ENCODE data around the gene CT47C1.
"Not testable (repeated sequence)": the region's sequence is repeated elsewhere in the genome, so short reads cannot be mapped to it uniquely, and the experiment has no call there.

The CT47C1 gene

GRCh38 chrX:119072744-119073143, at the start of gene CT47C1:
CT47C1 (plus strand) TSS chrX:119072993; CDS start chrX:119073226, 233 bp downstream.
- Histone ChIP-seq H3K9me3 (ENCODE audit: control insufficient read depth in 1 of 2, low read length in 2 of 2) (no peaks in the 10 kb centered on the region), H3K4me3 (ENCODE audit: low read depth in 1 of 2, low read length in 2 of 2) (no peak within 1 kb of the TSS), H3K4me1 (ENCODE audit: control insufficient read depth in 1 of 2, insufficient read depth in 2 of 2, low read length in 2 of 2) (no peaks in the 10 kb centered on the region), H3K36me3 (ENCODE audit: control insufficient read depth in 1 of 2, insufficient read depth in 2 of 2, low read length in 2 of 2) (no peaks in the 10 kb centered on the region), H3K27ac (ENCODE audit: low read length) (no peak within 1 kb of the TSS), H3K27me3 (ENCODE audit: low read depth, low read length) (no peaks in the 10 kb centered on the region)

- Histone ChIP-seq H3K4me1 (ENCODE audit: control insufficient read depth in 1 of 2, insufficient read depth in 2 of 2, low read length in 2 of 2) (no peaks in the 10 kb centered on the region), H3K27me3 (ENCODE audit: low read depth, low read length) (no peaks in the 10 kb centered on the region), H3K4me3 (ENCODE audit: low read depth in 1 of 2, low read length in 2 of 2) (no peak overlapping the region), H3K27ac (ENCODE audit: low read length) (no peak overlapping the region), H3K36me3 (ENCODE audit: control insufficient read depth in 1 of 2, insufficient read depth in 2 of 2, low read length in 2 of 2) (no peaks in the 10 kb centered on the region), H3K9me3 (ENCODE audit: control insufficient read depth in 1 of 2, low read length in 2 of 2) (no peaks in the 10 kb centered on the region)
Observed at GRCh38 chrX:119025900-119026299, 46.9 kb upstream of the CT47C1 start.

- not testable (repeated sequence) for H3K9me3 ChIP-seq (ENCODE audit: control insufficient read depth in 1 of 2, low read length in 2 of 2); H3K27ac ChIP-seq (ENCODE audit: low read length); H3K27me3 ChIP-seq (ENCODE audit: low read depth, low read length); H3K36me3 ChIP-seq (ENCODE audit: control insufficient read depth in 1 of 2, insufficient read depth in 2 of 2, low read length in 2 of 2); H3K4me3 ChIP-seq (ENCODE audit: low read depth in 1 of 2, low read length in 2 of 2); H3K4me1 ChIP-seq (ENCODE audit: control insufficient read depth in 1 of 2, insufficient read depth in 2 of 2, low read length in 2 of 2)
Observed at GRCh38 chrX:119026344-119026743, 46.4 kb upstream of the CT47C1 start.

- H3K27ac ChIP-seq (ENCODE audit: low read length); H3K36me3 ChIP-seq (ENCODE audit: control insufficient read depth in 1 of 2, insufficient read depth in 2 of 2, low read length in 2 of 2); H3K27me3 ChIP-seq (ENCODE audit: low read depth, low read length); H3K9me3 ChIP-seq (ENCODE audit: control insufficient read depth in 1 of 2, low read length in 2 of 2); H3K4me3 ChIP-seq (ENCODE audit: low read depth in 1 of 2, low read length in 2 of 2); H3K4me1 ChIP-seq (ENCODE audit: control insufficient read depth in 1 of 2, insufficient read depth in 2 of 2, low read length in 2 of 2): not testable (repeated sequence)
Observed at GRCh38 chrX:119027960-119028732, 44.6 kb upstream of the CT47C1 start.

GRCh38 chrX:119028733-119029330, 44.0 kb upstream of the CT47C1 start:
- H3K27me3 ChIP-seq (ENCODE audit: low read depth, low read length): no peaks in the 10 kb centered on the region
- H3K4me1 ChIP-seq (ENCODE audit: control insufficient read depth in 1 of 2, insufficient read depth in 2 of 2, low read length in 2 of 2): no peaks in the 10 kb centered on the region
- H3K36me3 ChIP-seq (ENCODE audit: control insufficient read depth in 1 of 2, insufficient read depth in 2 of 2, low read length in 2 of 2): no peaks in the 10 kb centered on the region
- H3K4me3 ChIP-seq (ENCODE audit: low read depth in 1 of 2, low read length in 2 of 2): no peak overlapping the region
- H3K27ac ChIP-seq (ENCODE audit: low read length): no peak overlapping the region
- H3K9me3 ChIP-seq (ENCODE audit: control insufficient read depth in 1 of 2, low read length in 2 of 2): no peaks in the 10 kb centered on the region

GRCh38 chrX:119029656-119030055, 43.1 kb upstream of the CT47C1 start:
- H3K4me3 ChIP-seq (ENCODE audit: low read depth in 1 of 2, low read length in 2 of 2); H3K27me3 ChIP-seq (ENCODE audit: low read depth, low read length); H3K27ac ChIP-seq (ENCODE audit: low read length); H3K36me3 ChIP-seq (ENCODE audit: control insufficient read depth in 1 of 2, insufficient read depth in 2 of 2, low read length in 2 of 2); H3K4me1 ChIP-seq (ENCODE audit: control insufficient read depth in 1 of 2, insufficient read depth in 2 of 2, low read length in 2 of 2); H3K9me3 ChIP-seq (ENCODE audit: control insufficient read depth in 1 of 2, low read length in 2 of 2): not testable (repeated sequence)

GRCh38 chrX:119030990-119031389, 41.8 kb upstream of the CT47C1 start:
- H3K36me3 ChIP-seq (ENCODE audit: control insufficient read depth in 1 of 2, insufficient read depth in 2 of 2, low read length in 2 of 2): no peaks in the 10 kb centered on the region
- no peak overlapping the region for H3K27ac ChIP-seq (ENCODE audit: low read length)
- no peaks in the 10 kb centered on the region for H3K4me1 ChIP-seq (ENCODE audit: control insufficient read depth in 1 of 2, insufficient read depth in 2 of 2, low read length in 2 of 2)
- no peaks in the 10 kb centered on the region for H3K9me3 ChIP-seq (ENCODE audit: control insufficient read depth in 1 of 2, low read length in 2 of 2)
- no peaks in the 10 kb centered on the region for H3K27me3 ChIP-seq (ENCODE audit: low read depth, low read length)
- no peak overlapping the region for H3K4me3 ChIP-seq (ENCODE audit: low read depth in 1 of 2, low read length in 2 of 2)

- H3K36me3 ChIP-seq (ENCODE audit: control insufficient read depth in 1 of 2, insufficient read depth in 2 of 2, low read length in 2 of 2): no peaks in the 10 kb centered on the region
- H3K4me1 ChIP-seq (ENCODE audit: control insufficient read depth in 1 of 2, insufficient read depth in 2 of 2, low read length in 2 of 2): no peaks in the 10 kb centered on the region
- H3K9me3 ChIP-seq (ENCODE audit: control insufficient read depth in 1 of 2, low read length in 2 of 2): no peaks in the 10 kb centered on the region
- H3K27me3 ChIP-seq (ENCODE audit: low read depth, low read length): no peaks in the 10 kb centered on the region
- no peak overlapping the region for H3K27ac ChIP-seq (ENCODE audit: low read length)
- no peak overlapping the region for H3K4me3 ChIP-seq (ENCODE audit: low read depth in 1 of 2, low read length in 2 of 2)
Observed at GRCh38 chrX:119036107-119037029, 36.4 kb upstream of the CT47C1 start.

GRCh38 chrX:119040432-119040831, 32.4 kb upstream of the CT47C1 start:
- no peaks in the 10 kb centered on the region for H3K4me1 ChIP-seq (ENCODE audit: control insufficient read depth in 1 of 2, insufficient read depth in 2 of 2, low read length in 2 of 2)
- H3K9me3 ChIP-seq (ENCODE audit: control insufficient read depth in 1 of 2, low read length in 2 of 2): no peaks in the 10 kb centered on the region
- no peak overlapping the region for H3K27ac ChIP-seq (ENCODE audit: low read length)
- H3K36me3 ChIP-seq (ENCODE audit: control insufficient read depth in 1 of 2, insufficient read depth in 2 of 2, low read length in 2 of 2): no peaks in the 10 kb centered on the region
- no peak overlapping the region for H3K4me3 ChIP-seq (ENCODE audit: low read depth in 1 of 2, low read length in 2 of 2)
- H3K27me3 ChIP-seq (ENCODE audit: low read depth, low read length): no peaks in the 10 kb centered on the region

GRCh38 chrX:119041175-119041574, 31.6 kb upstream of the CT47C1 start:
- no peak overlapping the region for H3K27ac ChIP-seq (ENCODE audit: low read length)

GRCh38 chrX:119042040-119042439, 30.8 kb upstream of the CT47C1 start:
- H3K27ac ChIP-seq (ENCODE audit: low read length): no peak overlapping the region
- no peak overlapping the region for H3K4me3 ChIP-seq (ENCODE audit: low read depth in 1 of 2, low read length in 2 of 2)
- H3K36me3 ChIP-seq (ENCODE audit: control insufficient read depth in 1 of 2, insufficient read depth in 2 of 2, low read length in 2 of 2): no peaks in the 10 kb centered on the region
- no peaks in the 10 kb centered on the region for H3K9me3 ChIP-seq (ENCODE audit: control insufficient read depth in 1 of 2, low read length in 2 of 2)
- H3K4me1 ChIP-seq (ENCODE audit: control insufficient read depth in 1 of 2, insufficient read depth in 2 of 2, low read length in 2 of 2): no peaks in the 10 kb centered on the region
- H3K27me3 ChIP-seq (ENCODE audit: low read depth, low read length): no peaks in the 10 kb centered on the region

More at GRCh38 chrX:119041175-119041574, 31.6 kb upstream of the CT47C1 start:
- Histone ChIP-seq H3K36me3 (ENCODE audit: control insufficient read depth in 1 of 2, insufficient read depth in 2 of 2, low read length in 2 of 2) (no peaks in the 10 kb centered on the region), H3K4me1 (ENCODE audit: control insufficient read depth in 1 of 2, insufficient read depth in 2 of 2, low read length in 2 of 2) (no peaks in the 10 kb centered on the region), H3K27me3 (ENCODE audit: low read depth, low read length) (no peaks in the 10 kb centered on the region), H3K9me3 (ENCODE audit: control insufficient read depth in 1 of 2, low read length in 2 of 2) (no peaks in the 10 kb centered on the region), H3K4me3 (ENCODE audit: low read depth in 1 of 2, low read length in 2 of 2) (no peak overlapping the region)

Data from muscle layer of duodenum (tissue), 2 donors.